Muscle of back (tissue), 11 donors: ENCODE measurements around the gene DCLK1. TPM values are rescaled to one million over a fixed set of nuclear protein-coding genes. Genes with fewer than 3 reads are reported as not detected.

Source experiments
- DNase-seq, 3 donors: peaks; one replicate each; pipeline versions ENCODE4 v3.0.0 to v3.0.0-alpha.2; 2013
- polyA plus RNA-seq, 10 donors: library from polyadenylated mRNA; unstranded; fragments of 120-200 nt; gene quantifications; one replicate each; pipeline ENCODE4 v1.2.1, GENCODE V29; 2013; ENCODE audit not compliant: insufficient read length in 10 of 10

Gene DCLK1
- polyA plus RNA-seq, 10 donors, result 64.3 to 130 (median 82.4) TPM

DNA sequence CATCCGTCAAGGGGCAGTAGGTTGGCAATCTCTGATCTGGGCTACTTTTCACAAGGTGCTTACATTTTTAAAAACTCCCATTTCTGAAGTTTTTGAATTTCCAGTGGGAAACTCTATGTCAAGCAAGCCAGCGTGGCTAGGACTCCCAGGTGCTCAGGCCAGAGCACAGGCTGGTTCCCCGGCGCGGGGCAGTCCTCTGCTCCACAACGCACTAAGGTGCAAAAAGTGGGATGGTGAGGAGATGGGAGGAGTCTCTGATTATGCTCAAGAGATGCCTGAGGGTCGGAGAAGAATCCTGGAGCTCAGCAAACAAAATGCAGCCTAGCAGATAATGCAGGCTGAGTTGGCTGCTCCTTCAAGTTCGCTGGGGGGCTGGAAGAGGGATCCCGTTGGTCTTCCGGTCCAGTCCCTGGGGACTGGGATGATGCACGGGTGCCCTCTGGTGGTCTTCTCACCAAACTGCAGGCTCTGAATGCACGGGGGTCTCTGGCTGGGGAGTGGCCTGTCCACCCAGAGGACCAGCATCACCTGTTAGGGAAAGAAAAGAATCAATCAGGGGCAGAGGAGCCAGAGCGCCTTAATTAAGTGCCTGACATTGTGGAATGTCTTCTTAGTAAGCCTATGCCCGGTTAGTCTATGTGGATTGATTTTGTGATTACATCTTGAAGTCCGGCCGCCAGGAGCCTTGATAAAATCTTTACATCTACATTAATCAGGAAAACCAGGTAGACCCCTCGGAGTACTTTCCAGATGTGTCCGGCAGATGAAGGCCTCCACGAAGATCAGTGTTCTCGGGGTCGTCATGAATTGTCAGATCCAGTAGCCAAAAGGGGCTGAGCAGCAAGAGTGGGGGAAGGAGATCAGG, 410.3 kb downstream of the DCLK1 start:
- DNase-seq, result peak in 2 of 3 donors; percentile 53 to 72

DNA sequence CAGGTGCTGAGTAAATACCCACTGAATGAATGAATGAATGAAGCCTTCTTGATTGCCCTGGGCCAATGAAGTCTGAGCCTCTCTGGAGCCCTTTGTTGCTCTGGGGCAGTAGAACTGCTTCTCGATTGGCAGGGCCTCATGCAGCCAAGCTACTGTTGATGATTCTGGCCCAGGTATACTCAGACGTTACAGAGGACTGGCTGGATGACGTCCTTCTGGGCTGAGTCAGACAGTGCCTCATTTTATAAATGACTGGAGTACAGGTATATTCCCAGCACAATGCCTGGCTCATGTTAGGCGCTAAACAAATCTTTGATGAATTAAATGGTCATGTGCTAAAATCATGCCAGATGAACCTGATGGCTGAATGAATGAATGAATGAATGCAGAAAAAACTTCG, 410.9 kb downstream of the DCLK1 start:
- DNase-seq, result no peak

Other genes with a start within 250 kb of the DCLK1 start
- 1 to 10 TPM; 1.1 to 5.8 (median 2.7) TPM for gene SOHLH2, start 83.2 kb upstream of the DCLK1 start, polyA plus RNA-seq
- 1 to 10 TPM; 2.1 to 4.5 (median 3.2) TPM for gene CCDC169, start 166.4 kb upstream of the DCLK1 start, polyA plus RNA-seq
- gene SPART, start 215.0 kb upstream of the DCLK1 start, polyA plus RNA-seq, result 10 to 100 TPM; 58.7 to 97.6 (median 73.5) TPM